Myocyte (in vitro differentiated cells): Measurements from ENCODE around the gene AGXT. TPM values are rescaled to one million over a fixed set of nuclear protein-coding genes. Genes with fewer than 3 reads are reported as not detected.
A peak's percentile ranks its signal among the peaks of the same experiment; 100 is the strongest.

Experiments
- DNase-seq: peaks from one replicate; pipeline ENCODE4 v3.0.0-alpha.2; 2012; ENCODE audit warnings: low read depth
- total RNA-seq: library from RNA; depleted of rRNA; stranded (reverse); fragments of >200 nt; gene quantifications from 2 replicates; pipeline ENCODE4 v1.2.3, GENCODE V29; 2014

Gene AGXT
- total RNA-seq, 1 donor from 2014 or later, result not detected

- no peak for DNase-seq
Observed at GRCh38 chr2:240925191-240925567, 56.6 kb downstream of the AGXT start.

GRCh38 chr2:240925568-240926515 is 57.2 kb downstream of the AGXT start:
- no peak for DNase-seq

- DNase-seq, result peak; percentile 29
Observed at GRCh38 chr2:240926516-240927389, 58.1 kb downstream of the AGXT start.

GRCh38 chr2:240927390-240927781 is 58.8 kb downstream of the AGXT start:
- no peak for DNase-seq

- no peak for DNase-seq
Observed at GRCh38 chr2:240928476-240929363, 60.1 kb downstream of the AGXT start.

- no peak for DNase-seq
Observed at GRCh38 chr2:240929364-240930095, 60.9 kb downstream of the AGXT start.

Other genes with a start within 250 kb of the AGXT start
- 0.56 and 1.7 TPM in 2 replicates for gene GPR35, start 243.3 kb upstream of the AGXT start, total RNA-seq
- gene AQP12B, start 185.9 kb upstream of the AGXT start, total RNA-seq, result not detected in 2 replicates
- gene AQP12A, start 177.0 kb upstream of the AGXT start, total RNA-seq, result not detected in 2 replicates
- 0.05 and 0.16 TPM in 2 replicates for gene KIF1A, start 48.6 kb upstream of the AGXT start, total RNA-seq
- not detected in 2 replicates for gene MAB21L4, start 27.3 kb downstream of the AGXT start, total RNA-seq
- 0.05 TPM in 1 of 2 replicates, not detected in the other for gene CROCC2, start 37.5 kb downstream of the AGXT start, total RNA-seq
- gene SNED1, start 129.8 kb downstream of the AGXT start, total RNA-seq, result 12.5 and 18.5 TPM in 2 replicates
- 24.2 and 28.0 TPM in 2 replicates for gene MTERF4, start 233.5 kb downstream of the AGXT start, total RNA-seq